CD4-positive, alpha-beta T cell treated with Interleukin-6 for 4 hours (primary cell): ENCODE results near the gene NLRC5.
"Not testable (repeated sequence)": the region's sequence is repeated elsewhere in the genome, so short reads cannot be mapped to it uniquely, and the experiment has no call there.

Experiments
- DNase-seq: peaks from one replicate; pipeline ENCODE4 v3.0.0-alpha.2; 2020; ENCODE audit warnings: mixed read lengths

NLRC5 gene

GRCh38 chr16:57003439-57004386 is 14.4 kb downstream of the NLRC5 start:
- DNase-seq = no peak

DNA sequence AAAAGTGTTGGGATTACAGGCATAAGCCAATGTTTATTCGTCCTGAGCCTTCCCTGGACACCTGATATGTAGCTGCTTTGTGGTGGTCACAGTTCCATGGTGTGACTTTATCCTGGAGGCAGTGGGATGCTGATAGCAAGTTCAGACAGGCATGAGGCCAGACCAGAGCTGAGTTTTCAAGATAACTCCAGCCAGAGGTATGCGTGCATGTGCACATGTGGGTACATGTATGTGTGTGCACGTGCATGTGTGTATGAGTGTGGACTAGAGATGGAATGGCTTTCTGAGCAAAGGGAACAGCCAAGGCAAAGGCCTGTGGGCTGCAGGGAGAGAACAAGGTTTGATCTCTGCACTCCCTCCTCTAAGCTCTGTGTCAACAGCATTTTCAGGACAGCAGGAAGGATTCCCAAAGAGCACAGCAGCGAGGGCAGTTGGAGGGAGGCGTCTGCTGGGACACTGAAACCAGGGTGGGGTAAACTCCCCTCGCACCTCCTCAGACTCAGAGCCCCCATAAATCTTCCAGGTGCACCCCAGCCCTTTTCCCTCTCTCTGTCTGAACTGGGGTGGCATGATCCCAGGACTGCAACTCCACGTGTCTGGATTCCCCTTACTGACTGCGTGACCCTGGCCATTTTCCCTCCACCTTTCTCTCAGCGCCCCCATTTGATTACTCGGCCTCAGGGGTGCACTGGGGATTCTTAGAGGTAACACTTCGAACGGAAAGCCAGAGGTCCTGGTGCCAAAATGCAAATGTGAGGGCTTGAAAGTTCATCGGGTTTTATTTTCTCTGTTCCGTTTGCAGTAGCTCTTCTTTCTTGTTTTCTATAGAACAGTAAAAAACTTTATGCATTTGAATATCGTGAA is 15.3 kb downstream of the NLRC5 start:
- no peak for DNase-seq

- not testable (repeated sequence) for DNase-seq
These were observed 16.2 kb downstream of the NLRC5 start for GRCh38 chr16:57005597-57005996.

- DNase-seq = no peak
These were observed 17.7 kb downstream of the NLRC5 start for GRCh38 chr16:57007050-57007449.

GRCh38 chr16:57007530-57007929 is 18.2 kb downstream of the NLRC5 start:
- DNase-seq = no peak

DNA sequence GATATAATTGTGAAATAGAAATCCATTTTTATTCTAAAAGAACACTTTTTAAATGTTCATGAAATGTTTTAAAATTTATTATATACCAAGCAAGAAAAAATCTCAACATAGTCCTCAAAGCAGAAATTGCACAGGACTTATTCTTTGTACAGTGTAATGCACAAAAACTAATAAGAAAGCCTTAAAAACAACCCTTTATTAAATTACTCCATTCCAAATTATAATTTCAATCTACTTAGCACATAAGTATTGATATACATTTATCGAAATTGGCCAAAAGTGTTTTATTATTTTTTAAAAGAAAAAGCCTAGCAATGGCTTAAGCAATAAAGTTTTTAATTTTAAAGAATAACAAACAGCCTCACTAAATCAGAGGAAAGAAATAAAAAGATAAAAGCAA is 19.1 kb downstream of the NLRC5 start:
- no peak for DNase-seq

GRCh38 chr16:57009643-57010170 is 20.4 kb downstream of the NLRC5 start:
- DNase-seq = peak; percentile 41

- DNase-seq = no peak
These were observed 23.0 kb downstream of the NLRC5 start for GRCh38 chr16:57012353-57012752.

DNA sequence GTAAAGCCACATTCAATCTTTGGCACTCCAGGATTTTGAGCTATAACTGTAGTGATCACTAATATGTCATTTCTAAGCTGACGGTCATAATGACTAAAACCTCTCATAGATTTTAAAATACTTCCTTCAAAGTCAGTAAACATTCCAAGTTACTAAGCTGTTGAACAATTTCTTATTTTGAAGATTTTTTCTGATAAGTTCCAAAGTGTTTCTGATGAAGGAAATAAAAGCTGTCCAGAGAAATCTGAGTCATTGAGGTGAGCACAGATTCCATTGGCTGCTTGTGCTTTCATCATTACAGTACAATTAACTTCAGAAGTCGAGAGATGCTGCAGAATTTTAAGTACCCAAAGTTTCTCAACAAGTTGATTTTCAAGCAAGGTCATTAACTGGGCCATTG is 23.9 kb downstream of the NLRC5 start:
- DNase-seq = no peak

DNA sequence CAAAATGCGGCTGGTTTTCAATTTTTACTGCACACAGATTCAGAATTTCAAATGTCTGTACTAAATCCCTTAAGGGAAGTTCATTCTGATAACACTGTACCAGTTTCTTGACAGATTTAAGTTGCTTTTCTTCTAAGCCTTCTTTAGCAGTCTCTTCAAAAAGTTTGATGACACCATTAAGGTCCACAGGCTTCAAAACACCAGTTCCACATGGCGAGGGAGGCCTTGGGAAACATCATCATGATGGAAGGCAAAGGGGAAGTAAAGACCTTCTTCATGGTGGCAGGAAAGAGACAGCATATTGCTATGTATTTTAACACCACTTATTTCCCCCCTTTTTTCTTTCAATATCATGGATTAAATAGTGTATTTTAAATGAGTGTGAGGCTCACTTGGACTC is 24.5 kb downstream of the NLRC5 start:
- no peak for DNase-seq

- peak; percentile 61 for DNase-seq
These were observed 26.9 kb downstream of the NLRC5 start for GRCh38 chr16:57016301-57016700.

GRCh38 chr16:57016831-57017230 is 27.5 kb downstream of the NLRC5 start:
- DNase-seq = no peak

DNA sequence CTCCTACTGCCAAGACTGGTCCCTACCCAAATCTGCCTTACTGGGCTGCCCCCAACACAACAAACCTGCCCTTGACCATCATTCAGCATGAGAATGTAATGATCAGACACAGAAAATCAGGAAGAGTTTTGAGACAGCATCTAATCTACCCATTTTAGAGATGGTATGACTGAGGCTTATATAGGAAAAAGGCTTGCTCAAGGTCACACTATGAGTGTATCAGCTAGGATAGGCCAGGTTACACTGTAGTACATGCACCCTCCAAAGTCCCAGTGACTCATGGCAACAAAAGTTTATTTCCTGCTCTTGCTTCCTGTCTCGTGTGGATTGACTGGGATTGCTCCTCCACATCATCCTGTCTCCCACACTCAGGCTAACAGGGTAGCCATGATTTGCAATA is 27.9 kb downstream of the NLRC5 start:
- no peak for DNase-seq

GRCh38 chr16:57019746-57020145 is 30.4 kb downstream of the NLRC5 start:
- no peak for DNase-seq

- no peak for DNase-seq
These were observed 31.3 kb downstream of the NLRC5 start for GRCh38 chr16:57020651-57021050.

GRCh38 chr16:57021757-57022156 is 32.4 kb downstream of the NLRC5 start:
- no peak for DNase-seq

DNA sequence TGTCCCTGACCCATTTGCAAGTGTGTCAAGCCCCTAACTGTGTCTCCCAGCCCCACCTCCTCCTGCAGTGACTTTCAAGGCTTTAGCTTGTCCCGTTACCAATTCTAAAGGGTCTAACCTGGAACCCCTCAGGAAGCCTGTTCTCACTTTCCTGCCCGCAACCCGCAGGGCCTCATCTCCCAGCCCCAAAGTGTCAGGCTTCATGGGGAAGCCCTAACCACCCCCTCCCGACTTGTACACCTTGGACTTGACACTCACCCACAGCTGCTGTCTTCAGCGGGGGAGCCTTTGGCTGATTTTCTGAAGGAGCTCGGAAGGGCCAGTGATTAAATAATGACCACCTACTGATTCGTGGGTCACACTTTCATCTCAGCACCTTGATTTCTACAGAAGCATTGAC is 33.1 kb downstream of the NLRC5 start:
- no peak for DNase-seq

- DNase-seq = peak; percentile 83
These were observed 34.3 kb downstream of the NLRC5 start for GRCh38 chr16:57023541-57024249.

DNA sequence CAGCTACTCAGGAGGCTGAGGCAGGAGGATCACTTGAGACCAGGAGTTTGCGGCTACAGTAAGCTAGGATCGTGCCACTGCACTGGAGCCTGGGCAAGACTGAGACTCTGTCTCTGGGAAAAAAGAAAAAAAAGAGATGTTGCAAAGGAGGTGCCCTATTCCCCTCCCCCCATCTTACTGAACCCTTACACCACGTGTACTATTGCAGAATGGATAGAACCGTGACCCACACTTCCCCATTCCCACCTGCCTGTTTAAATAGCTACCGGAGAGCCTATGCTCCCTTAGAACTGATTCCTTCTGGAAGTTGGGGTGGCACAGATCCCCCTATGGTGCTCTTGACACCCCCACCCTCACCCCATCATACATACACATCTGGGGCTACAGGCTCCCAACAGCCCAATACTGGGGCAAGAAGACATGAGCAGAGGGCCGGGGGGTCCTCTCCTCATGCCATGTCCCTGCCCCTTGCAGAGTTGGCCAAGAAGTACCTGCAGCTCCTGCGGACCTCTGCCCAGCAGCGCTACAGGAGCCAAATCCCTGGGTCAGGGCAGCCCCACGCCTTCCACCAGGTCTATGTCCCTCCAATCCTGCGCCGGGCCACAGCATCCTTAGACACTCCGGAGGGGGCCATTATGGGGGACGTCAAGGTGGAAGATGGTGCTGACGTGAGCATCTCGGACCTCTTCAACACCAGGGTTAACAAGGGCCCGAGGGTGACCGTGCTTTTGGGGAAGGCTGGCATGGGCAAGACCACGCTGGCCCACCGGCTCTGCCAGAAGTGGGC is 35.7 kb downstream of the NLRC5 start:
- DNase-seq = no peak

DNA sequence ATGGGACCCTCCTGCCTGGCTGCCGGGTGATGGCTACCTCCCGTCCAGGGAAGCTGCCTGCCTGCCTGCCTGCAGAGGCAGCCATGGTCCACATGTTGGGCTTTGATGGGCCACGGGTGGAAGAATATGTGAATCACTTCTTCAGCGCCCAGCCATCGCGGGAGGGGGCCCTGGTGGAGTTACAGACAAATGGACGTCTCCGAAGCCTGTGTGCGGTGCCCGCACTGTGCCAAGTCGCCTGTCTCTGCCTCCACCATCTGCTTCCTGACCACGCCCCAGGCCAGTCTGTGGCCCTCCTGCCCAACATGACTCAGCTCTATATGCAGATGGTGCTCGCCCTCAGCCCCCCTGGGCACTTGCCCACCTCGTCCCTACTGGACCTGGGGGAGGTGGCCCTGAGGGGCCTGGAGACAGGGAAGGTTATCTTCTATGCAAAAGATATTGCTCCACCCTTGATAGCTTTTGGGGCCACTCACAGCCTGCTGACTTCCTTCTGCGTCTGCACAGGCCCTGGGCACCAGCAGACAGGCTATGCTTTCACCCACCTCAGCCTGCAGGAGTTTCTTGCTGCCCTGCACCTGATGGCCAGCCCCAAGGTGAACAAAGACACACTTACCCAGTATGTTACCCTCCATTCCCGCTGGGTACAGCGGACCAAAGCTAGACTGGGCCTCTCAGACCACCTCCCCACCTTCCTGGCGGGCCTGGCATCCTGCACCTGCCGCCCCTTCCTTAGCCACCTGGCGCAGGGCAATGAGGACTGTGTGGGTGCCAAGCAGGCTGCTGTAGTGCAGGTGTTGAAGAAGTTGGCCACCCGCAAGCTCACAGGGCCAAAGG is 36.8 kb downstream of the NLRC5 start:
- DNase-seq = no peak

DNA sequence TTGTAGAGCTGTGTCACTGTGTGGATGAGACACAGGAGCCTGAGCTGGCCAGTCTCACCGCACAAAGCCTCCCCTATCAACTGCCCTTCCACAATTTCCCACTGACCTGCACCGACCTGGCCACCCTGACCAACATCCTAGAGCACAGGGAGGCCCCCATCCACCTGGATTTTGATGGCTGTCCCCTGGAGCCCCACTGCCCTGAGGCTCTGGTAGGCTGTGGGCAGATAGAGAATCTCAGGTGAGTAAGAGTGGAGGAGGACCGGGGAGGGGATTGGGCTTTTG is 37.4 kb downstream of the NLRC5 start:
- no peak for DNase-seq
